WTC11 (cell line): Measurements from ENCODE around the gene SP7. TPM values are rescaled to one million over a fixed set of nuclear protein-coding genes. Genes with fewer than 3 reads are reported as not detected.

Source experiments
- CREM ChIP-seq: sonication (generic); formaldehyde crosslinking; IDR thresholded peaks from 2 replicates; pipeline ENCODE4 v1.8.1; 2022; ENCODE audit warnings: mild to moderate bottlenecking, missing genetic modification reagents, moderate library complexity
- ESRRA ChIP-seq: sonication (generic); formaldehyde crosslinking; IDR thresholded peaks from 2 replicates; pipeline ENCODE4 v1.8.1; 2022; ENCODE audit warnings: mild to moderate bottlenecking, missing genetic modification reagents, borderline replicate concordance
- GABPB1 ChIP-seq: sonication (generic); formaldehyde crosslinking; IDR thresholded peaks from 2 replicates; pipeline ENCODE4 v1.8.1; 2023; ENCODE audit warnings: mild to moderate bottlenecking, missing genetic modification reagents
- IRF1 ChIP-seq: sonication (generic); formaldehyde crosslinking; IDR thresholded peaks from 2 replicates; pipeline ENCODE4 v1.8.0; 2023; ENCODE audit warnings: missing genetic modification reagents
- KAT7 ChIP-seq: sonication (generic); formaldehyde crosslinking; IDR thresholded peaks from 2 replicates; pipeline ENCODE4 v1.8.1; 2023; ENCODE audit warnings: missing genetic modification reagents, mild to moderate bottlenecking, borderline replicate concordance
- MYBL2 ChIP-seq: sonication (generic); formaldehyde crosslinking; IDR thresholded peaks from 2 replicates; pipeline ENCODE4 v1.8.1; 2023; ENCODE audit warnings: mild to moderate bottlenecking, moderate library complexity, missing genetic modification reagents
- NFE2L1 ChIP-seq: sonication (generic); formaldehyde crosslinking; IDR thresholded peaks from 2 replicates; pipeline ENCODE4 v1.8.1; 2023; ENCODE audit warnings: missing genetic modification reagents
- NR2C2 ChIP-seq: sonication (generic); formaldehyde crosslinking; IDR thresholded peaks from 2 replicates; pipeline ENCODE4 v1.8.0; 2022; ENCODE audit warnings: mild to moderate bottlenecking, missing genetic modification reagents
- OVOL2 ChIP-seq: fragments of 250-450 bp; sonication (Bioruptor Pico); IDR thresholded peaks from 2 replicates; pipeline ENCODE4 v1.9.0; 2021; ENCODE audit warnings: mild to moderate bottlenecking, borderline replicate concordance
- PRDM15 ChIP-seq: sonication (generic); formaldehyde crosslinking; IDR thresholded peaks from 2 replicates; pipeline ENCODE4 v1.8.0; 2022; ENCODE audit warnings: missing genetic modification reagents
- RELA ChIP-seq: sonication (generic); formaldehyde crosslinking; IDR thresholded peaks from 2 replicates; pipeline ENCODE4 v1.8.1; 2022; ENCODE audit warnings: missing genetic modification reagents, mild to moderate bottlenecking, borderline replicate concordance
- SMAD4 ChIP-seq: sonication (generic); formaldehyde crosslinking; IDR thresholded peaks from 2 replicates; pipeline ENCODE4 v1.8.0; 2022; ENCODE audit warnings: mild to moderate bottlenecking, missing genetic modification reagents
- SOX15 ChIP-seq: fragments of 250-450 bp; sonication (Bioruptor Pico); IDR thresholded peaks from 2 replicates; pipeline ENCODE4 v1.9.0; 2021; ENCODE audit warnings: mild to moderate bottlenecking
- ZNF263 ChIP-seq: sonication (generic); formaldehyde crosslinking; IDR thresholded peaks from 2 replicates; pipeline ENCODE4 v1.8.1; 2022; ENCODE audit warnings: low read depth, mild to moderate bottlenecking, moderate library complexity, missing genetic modification reagents
- ZNF396 ChIP-seq: fragments of 250-450 bp; sonication (Bioruptor Pico); IDR thresholded peaks from 2 replicates; pipeline ENCODE4 v1.8.0; 2021; ENCODE audit warnings: mild to moderate bottlenecking, moderate library complexity, borderline replicate concordance
- ZNF423 ChIP-seq: fragments of 250-450 bp; sonication (Bioruptor Pico); IDR thresholded peaks from 2 replicates; pipeline ENCODE4 v2.1.2; 2022; ENCODE audit warnings: mild to moderate bottlenecking, moderate library complexity
- ZSCAN18 ChIP-seq: fragments of 250-450 bp; sonication (Bioruptor Pico); IDR thresholded peaks from 2 replicates; pipeline ENCODE4 v2.1.2; 2022; ENCODE audit warnings: mild to moderate bottlenecking, moderate library complexity
- total RNA-seq: library from RNA; stranded (reverse); gene quantifications from 3 replicates; pipeline ENCODE4 v1.2.3, GENCODE V29; 2021
- TF ChIP-seq, protein P1 (sequence below): sonication (generic); formaldehyde crosslinking; IDR thresholded peaks from 2 replicates; pipeline ENCODE4 v1.8.0; 2023; ENCODE audit warnings: mild to moderate bottlenecking, missing genetic modification reagents
- TF ChIP-seq, protein P2 (sequence below): sonication (generic); formaldehyde crosslinking; conservative IDR thresholded peaks from 2 replicates; pipeline ENCODE4 v1.8.1; 2023; ENCODE audit warnings: mild to moderate bottlenecking, low read depth, missing genetic modification reagents, moderate library complexity
- TF ChIP-seq, protein P3 (sequence below): fragments of 250-450 bp; sonication (Bioruptor Pico); IDR thresholded peaks from 2 replicates; pipeline ENCODE4 v1.9.0; 2021; ENCODE audit warnings: mild to moderate bottlenecking
- TF ChIP-seq, protein P4 (sequence below): fragments of 250-450 bp; sonication (Bioruptor Pico); IDR thresholded peaks from 2 replicates; pipeline ENCODE4 v1.9.0; 2021; ENCODE audit warnings: mild to moderate bottlenecking, borderline replicate concordance

SP7 gene
- total RNA-seq, 1 experiment from 2014 or later, result 0.09 TPM

GRCh38 chr12:53299454-53300180 is 36.5 kb downstream of the SP7 start, which contains the start of gene MYG1 (continued):
- TF ChIP-seq ZSCAN18 (no peak), IRF1 (CRISPR knock-in tag) (no peak; the same call in 1 of the 2 replicates), RELA (0 out of 2 replicates have a peak, but pooled peaks have one; percentile 64), NR2C2 (peak; percentile 95), GABPB1 (CRISPR knock-in tag) (peak; percentile 85), SMAD4 (CRISPR knock-in tag) (no peak), ZNF423 (no peak), MYBL2 (CRISPR knock-in tag) (peak; percentile 72), CREM (CRISPR knock-in tag) (peak; percentile 79; the same call in 1 of the 2 replicates), ZNF263 (CRISPR knock-in tag) (no peak), SOX15 (no peak), ESRRA (CRISPR knock-in tag) (no peak), PRDM15 (CRISPR knock-in tag) (no peak), ZNF396 (CRISPR knock-in tag) (no peak), NFE2L1 (peak; percentile 87), OVOL2 (no peak), KAT7 (CRISPR knock-in tag) (peak; percentile 55; the same call in 1 of the 2 replicates)
- TF ChIP-seq, protein P1, sequence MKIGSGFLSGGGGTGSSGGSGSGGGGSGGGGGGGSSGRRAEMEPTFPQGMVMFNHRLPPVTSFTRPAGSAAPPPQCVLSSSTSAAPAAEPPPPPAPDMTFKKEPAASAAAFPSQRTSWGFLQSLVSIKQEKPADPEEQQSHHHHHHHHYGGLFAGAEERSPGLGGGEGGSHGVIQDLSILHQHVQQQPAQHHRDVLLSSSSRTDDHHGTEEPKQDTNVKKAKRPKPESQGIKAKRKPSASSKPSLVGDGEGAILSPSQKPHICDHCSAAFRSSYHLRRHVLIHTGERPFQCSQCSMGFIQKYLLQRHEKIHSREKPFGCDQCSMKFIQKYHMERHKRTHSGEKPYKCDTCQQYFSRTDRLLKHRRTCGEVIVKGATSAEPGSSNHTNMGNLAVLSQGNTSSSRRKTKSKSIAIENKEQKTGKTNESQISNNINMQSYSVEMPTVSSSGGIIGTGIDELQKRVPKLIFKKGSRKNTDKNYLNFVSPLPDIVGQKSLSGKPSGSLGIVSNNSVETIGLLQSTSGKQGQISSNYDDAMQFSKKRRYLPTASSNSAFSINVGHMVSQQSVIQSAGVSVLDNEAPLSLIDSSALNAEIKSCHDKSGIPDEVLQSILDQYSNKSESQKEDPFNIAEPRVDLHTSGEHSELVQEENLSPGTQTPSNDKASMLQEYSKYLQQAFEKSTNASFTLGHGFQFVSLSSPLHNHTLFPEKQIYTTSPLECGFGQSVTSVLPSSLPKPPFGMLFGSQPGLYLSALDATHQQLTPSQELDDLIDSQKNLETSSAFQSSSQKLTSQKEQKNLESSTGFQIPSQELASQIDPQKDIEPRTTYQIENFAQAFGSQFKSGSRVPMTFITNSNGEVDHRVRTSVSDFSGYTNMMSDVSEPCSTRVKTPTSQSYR, result no peak
- TF ChIP-seq, protein P2, sequence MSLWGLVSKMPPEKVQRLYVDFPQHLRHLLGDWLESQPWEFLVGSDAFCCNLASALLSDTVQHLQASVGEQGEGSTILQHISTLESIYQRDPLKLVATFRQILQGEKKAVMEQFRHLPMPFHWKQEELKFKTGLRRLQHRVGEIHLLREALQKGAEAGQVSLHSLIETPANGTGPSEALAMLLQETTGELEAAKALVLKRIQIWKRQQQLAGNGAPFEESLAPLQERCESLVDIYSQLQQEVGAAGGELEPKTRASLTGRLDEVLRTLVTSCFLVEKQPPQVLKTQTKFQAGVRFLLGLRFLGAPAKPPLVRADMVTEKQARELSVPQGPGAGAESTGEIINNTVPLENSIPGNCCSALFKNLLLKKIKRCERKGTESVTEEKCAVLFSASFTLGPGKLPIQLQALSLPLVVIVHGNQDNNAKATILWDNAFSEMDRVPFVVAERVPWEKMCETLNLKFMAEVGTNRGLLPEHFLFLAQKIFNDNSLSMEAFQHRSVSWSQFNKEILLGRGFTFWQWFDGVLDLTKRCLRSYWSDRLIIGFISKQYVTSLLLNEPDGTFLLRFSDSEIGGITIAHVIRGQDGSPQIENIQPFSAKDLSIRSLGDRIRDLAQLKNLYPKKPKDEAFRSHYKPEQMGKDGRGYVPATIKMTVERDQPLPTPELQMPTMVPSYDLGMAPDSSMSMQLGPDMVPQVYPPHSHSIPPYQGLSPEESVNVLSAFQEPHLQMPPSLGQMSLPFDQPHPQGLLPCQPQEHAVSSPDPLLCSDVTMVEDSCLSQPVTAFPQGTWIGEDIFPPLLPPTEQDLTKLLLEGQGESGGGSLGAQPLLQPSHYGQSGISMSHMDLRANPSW (CRISPR knock-in tag), result no peak
- TF ChIP-seq, protein P3, sequence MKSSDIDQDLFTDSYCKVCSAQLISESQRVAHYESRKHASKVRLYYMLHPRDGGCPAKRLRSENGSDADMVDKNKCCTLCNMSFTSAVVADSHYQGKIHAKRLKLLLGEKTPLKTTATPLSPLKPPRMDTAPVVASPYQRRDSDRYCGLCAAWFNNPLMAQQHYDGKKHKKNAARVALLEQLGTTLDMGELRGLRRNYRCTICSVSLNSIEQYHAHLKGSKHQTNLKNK (CRISPR knock-in tag), result 0 out of 2 replicates have a peak, but pooled peaks have one; percentile 33
- TF ChIP-seq, protein P4, sequence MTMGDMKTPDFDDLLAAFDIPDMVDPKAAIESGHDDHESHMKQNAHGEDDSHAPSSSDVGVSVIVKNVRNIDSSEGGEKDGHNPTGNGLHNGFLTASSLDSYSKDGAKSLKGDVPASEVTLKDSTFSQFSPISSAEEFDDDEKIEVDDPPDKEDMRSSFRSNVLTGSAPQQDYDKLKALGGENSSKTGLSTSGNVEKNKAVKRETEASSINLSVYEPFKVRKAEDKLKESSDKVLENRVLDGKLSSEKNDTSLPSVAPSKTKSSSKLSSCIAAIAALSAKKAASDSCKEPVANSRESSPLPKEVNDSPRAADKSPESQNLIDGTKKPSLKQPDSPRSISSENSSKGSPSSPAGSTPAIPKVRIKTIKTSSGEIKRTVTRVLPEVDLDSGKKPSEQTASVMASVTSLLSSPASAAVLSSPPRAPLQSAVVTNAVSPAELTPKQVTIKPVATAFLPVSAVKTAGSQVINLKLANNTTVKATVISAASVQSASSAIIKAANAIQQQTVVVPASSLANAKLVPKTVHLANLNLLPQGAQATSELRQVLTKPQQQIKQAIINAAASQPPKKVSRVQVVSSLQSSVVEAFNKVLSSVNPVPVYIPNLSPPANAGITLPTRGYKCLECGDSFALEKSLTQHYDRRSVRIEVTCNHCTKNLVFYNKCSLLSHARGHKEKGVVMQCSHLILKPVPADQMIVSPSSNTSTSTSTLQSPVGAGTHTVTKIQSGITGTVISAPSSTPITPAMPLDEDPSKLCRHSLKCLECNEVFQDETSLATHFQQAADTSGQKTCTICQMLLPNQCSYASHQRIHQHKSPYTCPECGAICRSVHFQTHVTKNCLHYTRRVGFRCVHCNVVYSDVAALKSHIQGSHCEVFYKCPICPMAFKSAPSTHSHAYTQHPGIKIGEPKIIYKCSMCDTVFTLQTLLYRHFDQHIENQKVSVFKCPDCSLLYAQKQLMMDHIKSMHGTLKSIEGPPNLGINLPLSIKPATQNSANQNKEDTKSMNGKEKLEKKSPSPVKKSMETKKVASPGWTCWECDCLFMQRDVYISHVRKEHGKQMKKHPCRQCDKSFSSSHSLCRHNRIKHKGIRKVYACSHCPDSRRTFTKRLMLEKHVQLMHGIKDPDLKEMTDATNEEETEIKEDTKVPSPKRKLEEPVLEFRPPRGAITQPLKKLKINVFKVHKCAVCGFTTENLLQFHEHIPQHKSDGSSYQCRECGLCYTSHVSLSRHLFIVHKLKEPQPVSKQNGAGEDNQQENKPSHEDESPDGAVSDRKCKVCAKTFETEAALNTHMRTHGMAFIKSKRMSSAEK (CRISPR knock-in tag), result no peak
